H9 (cell line): Measurements from ENCODE around the gene LRP1B. TPM values are rescaled to one million over a fixed set of nuclear protein-coding genes. Genes with fewer than 3 reads are reported as not detected.

Experiments used
- DNase-seq: peaks from one replicate; pipeline ENCODE4 v3.0.0-alpha.2; 2017
- H2AFZ ChIP-seq: one replicate; pipeline ENCODE4 v1.6.1; 2013; ENCODE audit warnings: mild to moderate bottlenecking, low read length, control low read depth, moderate library complexity
- H2AK5ac ChIP-seq: 2 replicates; pipeline ENCODE4 v1.6.1; 2013; ENCODE audit warnings: low read length, control low read depth, mixed read lengths; ENCODE audit not compliant: insufficient read length
- H2BK120ac ChIP-seq: one replicate; pipeline ENCODE4 v1.6.1; 2013; ENCODE audit warnings: low read depth, mild to moderate bottlenecking, low read length, control low read depth, inconsistent platforms; ENCODE audit not compliant: poor library complexity, severe bottlenecking
- H2BK12ac ChIP-seq: 2 replicates; pipeline ENCODE4 v1.6.1; 2013; ENCODE audit warnings: low read length, control low read depth, mixed read lengths, low read depth; ENCODE audit not compliant: insufficient read length
- H2BK15ac ChIP-seq: 2 replicates; pipeline ENCODE4 v1.6.1; 2013; ENCODE audit warnings: low read depth, low read length, control low read depth
- H2BK20ac ChIP-seq: one replicate; pipeline ENCODE4 v1.6.1; 2013; ENCODE audit warnings: low read depth, mild to moderate bottlenecking, low read length, control low read depth, inconsistent platforms; ENCODE audit not compliant: poor library complexity, severe bottlenecking
- H2BK5ac ChIP-seq: 2 replicates; pipeline ENCODE4 v1.6.1; 2013; ENCODE audit warnings: low read length, control low read depth, mixed read lengths; ENCODE audit not compliant: insufficient read length
- H3K14ac ChIP-seq: 2 replicates; pipeline ENCODE4 v1.6.1; 2013; ENCODE audit warnings: low read length, control low read depth; ENCODE audit not compliant: insufficient read depth
- H3K18ac ChIP-seq: 2 replicates; pipeline ENCODE4 v1.6.1; 2013; ENCODE audit warnings: low read depth, mild to moderate bottlenecking, mixed read lengths, low read length, control low read depth; ENCODE audit not compliant: insufficient read length
- H3K23ac ChIP-seq: 2 replicates; pipeline ENCODE4 v1.6.1; 2013; ENCODE audit warnings: low read length, control low read depth, mixed read lengths, low read depth; ENCODE audit not compliant: insufficient read length
- H3K23me2 ChIP-seq: 2 replicates; pipeline ENCODE4 v1.6.1; 2013; ENCODE audit warnings: low read depth, mild to moderate bottlenecking, mixed read lengths, low read length, control low read depth; ENCODE audit not compliant: insufficient read length, poor library complexity, severe bottlenecking
- H3K27ac ChIP-seq: 2 replicates; pipeline ENCODE4 v1.5.1; 2013; ENCODE audit warnings: low read length, control low read depth, mixed read lengths, low read depth; ENCODE audit not compliant: insufficient read length
- H3K27me3 ChIP-seq: 2 replicates; pipeline ENCODE4 v1.6.1; 2013; ENCODE audit warnings: low read length, control low read depth, inconsistent platforms; ENCODE audit not compliant: insufficient read depth
- H3K4ac ChIP-seq: 2 replicates; pipeline ENCODE4 v1.6.1; 2013; ENCODE audit warnings: low read depth, mild to moderate bottlenecking, control low read depth, inconsistent platforms, low read length, moderate library complexity
- H3K4me1 ChIP-seq: 2 replicates; pipeline ENCODE4 v1.6.1; 2013; ENCODE audit warnings: low read length, control low read depth, inconsistent platforms; ENCODE audit not compliant: insufficient read depth
- H3K4me2 ChIP-seq: 2 replicates; pipeline ENCODE4 v1.6.1; 2013; ENCODE audit warnings: low read length, control low read depth, mixed read lengths; ENCODE audit not compliant: insufficient read length, insufficient read depth
- H3K56ac ChIP-seq: 2 replicates; pipeline ENCODE4 v1.6.1; 2013; ENCODE audit warnings: low read depth, mild to moderate bottlenecking, mixed read lengths, low read length, control low read depth; ENCODE audit not compliant: insufficient read length
- H3K79me1 ChIP-seq: 2 replicates; pipeline ENCODE4 v1.6.1; 2013; ENCODE audit warnings: low read depth, mild to moderate bottlenecking, moderate library complexity, low read length, control low read depth, inconsistent platforms; ENCODE audit not compliant: insufficient read depth, poor library complexity, severe bottlenecking
- H3K79me2 ChIP-seq: 2 replicates; pipeline ENCODE4 v1.6.1; 2013; ENCODE audit warnings: low read length, control low read depth, inconsistent platforms; ENCODE audit not compliant: insufficient read depth
- H3K9ac ChIP-seq: 2 replicates; pipeline ENCODE4 v1.6.1; 2013; ENCODE audit warnings: low read length, control low read depth, mixed read lengths; ENCODE audit not compliant: insufficient read length; ENCODE audit errors: extremely low read depth
- H3K9me3 ChIP-seq: one replicate; pipeline ENCODE4 v1.6.1; 2013; ENCODE audit warnings: low read depth, low read length, inconsistent platforms; ENCODE audit not compliant: control insufficient read depth
- H3T11ph ChIP-seq: one replicate; pipeline ENCODE4 v1.6.1; 2013; ENCODE audit warnings: mild to moderate bottlenecking, low read length, control low read depth, inconsistent platforms
- H4K20me1 ChIP-seq: one replicate; pipeline ENCODE4 v1.6.1; 2013; ENCODE audit not compliant: control insufficient read depth, insufficient read length, insufficient read depth
- H4K5ac ChIP-seq: 2 replicates; pipeline ENCODE4 v1.6.1; 2013; ENCODE audit warnings: low read depth, mild to moderate bottlenecking, mixed read lengths, low read length, control low read depth; ENCODE audit not compliant: insufficient read length
- H4K8ac ChIP-seq: replicated peaks from 2 replicates; pipeline ENCODE4 v1.6.1; 2013; ENCODE audit warnings: low read length, control low read depth, mixed read lengths, low read depth; ENCODE audit not compliant: insufficient read length
- H4K91ac ChIP-seq: 2 replicates; pipeline ENCODE4 v1.6.1; 2013; ENCODE audit warnings: low read depth, mild to moderate bottlenecking, moderate library complexity, mixed read lengths, low read length, control low read depth; ENCODE audit not compliant: insufficient read length
- H3K27ac Mint-ChIP-seq, 3 experiments: 2 replicates in 2 of 3; 3 replicates in 1 of 3; pipeline ENCODE4 v1.8.0; 2020 to 2021; ENCODE audit warnings: mixed read lengths in 3 of 3, mild to moderate bottlenecking in 1 of 3, moderate library complexity in 1 of 3
- H3K27me3 Mint-ChIP-seq: 2 replicates; pipeline ENCODE4 v1.8.0; 2021; ENCODE audit warnings: low read depth, mild to moderate bottlenecking, moderate library complexity, mixed read lengths
- H3K36me3 Mint-ChIP-seq, 3 experiments: 2 replicates in 2 of 3; 3 replicates in 1 of 3; pipeline ENCODE4 v1.8.0; 2020 to 2021; ENCODE audit warnings: low read depth in 3 of 3, mixed read lengths in 3 of 3; ENCODE audit not compliant: insufficient read depth in 1 of 3
- H3K4me1 Mint-ChIP-seq, 2 experiments: 2 replicates each; pipeline ENCODE4 v1.8.0; 2020; ENCODE audit warnings: mixed read lengths in 2 of 2
- H3K4me3 Mint-ChIP-seq, 2 experiments: 2 replicates in 1 of 2; 3 replicates in 1 of 2; pipeline ENCODE4 v1.8.0; 2020 to 2021; ENCODE audit warnings: mild to moderate bottlenecking in 2 of 2, mixed read lengths in 2 of 2, moderate library complexity in 1 of 2
- H3K9me3 Mint-ChIP-seq, 2 experiments: 2 replicates in 1 of 2; 3 replicates in 1 of 2; pipeline ENCODE4 v1.8.0; 2020; ENCODE audit warnings: mild to moderate bottlenecking in 2 of 2, mixed read lengths in 2 of 2, moderate library complexity in 1 of 2
- WGBS: extraction: QIAGEN DNeasy Blood & Tissue Kit; methylation state at CpG from one replicate; pipeline ENCODE4 v1.1.7; 2013; ENCODE audit warnings: missing lambda C conversion rate, low lambda C conversion rate, mixed read lengths; ENCODE audit not compliant: insufficient read length; ENCODE audit errors: extremely low coverage; 5-methylcytosine and 5-hydroxymethylcytosine counted together
- total RNA-seq: library from RNA; stranded (reverse); gene quantifications from 2 replicates; pipeline ENCODE4 v1.2.1, GENCODE V29; 2021
- TF ChIP-seq, protein P1 (sequence below): fragments of 200-600 bp; sonication (generic); conservative IDR thresholded peaks from 3 replicates; pipeline ENCODE4 v1.8.0; 2021; ENCODE audit warnings: antibody characterized with exemption, mild to moderate bottlenecking

Gene LRP1B
- total RNA-seq, 1 experiment from 2014 or later: not detected

DNA sequence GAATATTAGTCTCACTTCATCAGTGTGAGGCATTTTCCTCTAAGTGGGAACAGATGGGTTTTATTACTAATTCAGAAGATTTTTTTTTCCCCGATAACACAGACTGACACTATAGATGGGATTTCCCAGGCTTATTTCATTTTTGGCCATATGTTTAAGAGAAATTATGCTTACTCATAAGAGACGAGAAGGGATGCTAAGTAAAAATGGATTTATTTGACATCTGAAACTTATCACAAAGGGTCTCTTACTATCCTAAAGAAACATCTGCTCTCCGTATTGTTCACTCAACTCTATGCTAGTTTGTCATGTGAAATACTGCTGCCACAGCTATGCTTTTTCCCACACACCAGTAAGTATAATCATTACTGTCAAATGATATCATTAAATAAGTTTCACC lies 1476.3 kb downstream of the LRP1B start:
- H3K18ac ChIP-seq: no peak overlapping the region
- no peaks in the 10 kb centered on the region for H3K79me2 ChIP-seq
- no CpG with 5 or more reads among the region's 3 CpGs for WGBS
- no peak for DNase-seq
- H2BK5ac ChIP-seq: no peak overlapping the region
- H2BK120ac ChIP-seq: no peak overlapping the region
- H2AFZ ChIP-seq: no peak overlapping the region
- H3K23me2 ChIP-seq: no peaks in the 10 kb centered on the region
- H4K20me1 ChIP-seq: no peaks in the 10 kb centered on the region
- no peaks in the 10 kb centered on the region for H3K27me3 ChIP-seq
- H3K9me3 ChIP-seq: no peaks in the 10 kb centered on the region
- no peak overlapping the region for H4K91ac ChIP-seq
- no peak overlapping the region for H3K4me2 ChIP-seq
- no peak overlapping the region for H3K4ac ChIP-seq
- H2AK5ac ChIP-seq: no peak overlapping the region
- no peak overlapping the region for H3K23ac ChIP-seq
- H3K9me3 Mint-ChIP-seq: no peaks in the 10 kb centered on the region
- no peaks in the 10 kb centered on the region for H3K27me3 Mint-ChIP-seq
- no peak overlapping the region for H3T11ph ChIP-seq
- no peak overlapping the region for H3K9ac ChIP-seq
- H2BK20ac ChIP-seq: no peak overlapping the region
- H3K36me3 Mint-ChIP-seq: no peaks in the 10 kb centered on the region
- H2BK15ac ChIP-seq: no peak overlapping the region
- no peak overlapping the region for H3K27ac ChIP-seq
- no peak overlapping the region for H3K27ac Mint-ChIP-seq
- no peak overlapping the region for H4K5ac ChIP-seq
- no peak overlapping the region for H3K4me3 Mint-ChIP-seq
- no peaks in the 10 kb centered on the region for H3K79me1 ChIP-seq
- H4K8ac ChIP-seq: no peak overlapping the region
- TF ChIP-seq, protein P1, sequence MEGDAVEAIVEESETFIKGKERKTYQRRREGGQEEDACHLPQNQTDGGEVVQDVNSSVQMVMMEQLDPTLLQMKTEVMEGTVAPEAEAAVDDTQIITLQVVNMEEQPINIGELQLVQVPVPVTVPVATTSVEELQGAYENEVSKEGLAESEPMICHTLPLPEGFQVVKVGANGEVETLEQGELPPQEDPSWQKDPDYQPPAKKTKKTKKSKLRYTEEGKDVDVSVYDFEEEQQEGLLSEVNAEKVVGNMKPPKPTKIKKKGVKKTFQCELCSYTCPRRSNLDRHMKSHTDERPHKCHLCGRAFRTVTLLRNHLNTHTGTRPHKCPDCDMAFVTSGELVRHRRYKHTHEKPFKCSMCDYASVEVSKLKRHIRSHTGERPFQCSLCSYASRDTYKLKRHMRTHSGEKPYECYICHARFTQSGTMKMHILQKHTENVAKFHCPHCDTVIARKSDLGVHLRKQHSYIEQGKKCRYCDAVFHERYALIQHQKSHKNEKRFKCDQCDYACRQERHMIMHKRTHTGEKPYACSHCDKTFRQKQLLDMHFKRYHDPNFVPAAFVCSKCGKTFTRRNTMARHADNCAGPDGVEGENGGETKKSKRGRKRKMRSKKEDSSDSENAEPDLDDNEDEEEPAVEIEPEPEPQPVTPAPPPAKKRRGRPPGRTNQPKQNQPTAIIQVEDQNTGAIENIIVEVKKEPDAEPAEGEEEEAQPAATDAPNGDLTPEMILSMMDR: no peak
- no peaks in the 10 kb centered on the region for H3K4me1 Mint-ChIP-seq
- no peak overlapping the region for H3K56ac ChIP-seq
- H3K4me1 ChIP-seq: no peaks in the 10 kb centered on the region
- H3K14ac ChIP-seq: no peak overlapping the region
- H2BK12ac ChIP-seq: no peak overlapping the region
